Peyer's patch (tissue), 4 donors: ENCODE data around the gene ITGB7.

Experiments
- POLR2A ChIP-seq, 2 donors: fragments of 450-650 bp; IDR thresholded peaks; one replicate each; pipeline ENCODE4 v1.5.1; 2017; ENCODE audit warnings: antibody characterized with exemption in 2 of 2, mild to moderate bottlenecking in 2 of 2, moderate library complexity in 2 of 2
- TF ChIP-seq, protein P1 (sequence below), 6 experiments: fragments of 450-650 bp in 4 of 6; fragments of 200-600 bp in 2 of 6; sonication (generic) in 1 of 6; IDR thresholded peaks; one replicate each; pipeline ENCODE4 v1.5.1; 2017 to 2019; ENCODE audit warnings: antibody characterized with exemption in 6 of 6, mild to moderate bottlenecking in 3 of 6, moderate library complexity in 1 of 6

- no peak for TF ChIP-seq POLR2A (IDR thresholded peaks at IDR 0.05)
- TF ChIP-seq, protein P1, sequence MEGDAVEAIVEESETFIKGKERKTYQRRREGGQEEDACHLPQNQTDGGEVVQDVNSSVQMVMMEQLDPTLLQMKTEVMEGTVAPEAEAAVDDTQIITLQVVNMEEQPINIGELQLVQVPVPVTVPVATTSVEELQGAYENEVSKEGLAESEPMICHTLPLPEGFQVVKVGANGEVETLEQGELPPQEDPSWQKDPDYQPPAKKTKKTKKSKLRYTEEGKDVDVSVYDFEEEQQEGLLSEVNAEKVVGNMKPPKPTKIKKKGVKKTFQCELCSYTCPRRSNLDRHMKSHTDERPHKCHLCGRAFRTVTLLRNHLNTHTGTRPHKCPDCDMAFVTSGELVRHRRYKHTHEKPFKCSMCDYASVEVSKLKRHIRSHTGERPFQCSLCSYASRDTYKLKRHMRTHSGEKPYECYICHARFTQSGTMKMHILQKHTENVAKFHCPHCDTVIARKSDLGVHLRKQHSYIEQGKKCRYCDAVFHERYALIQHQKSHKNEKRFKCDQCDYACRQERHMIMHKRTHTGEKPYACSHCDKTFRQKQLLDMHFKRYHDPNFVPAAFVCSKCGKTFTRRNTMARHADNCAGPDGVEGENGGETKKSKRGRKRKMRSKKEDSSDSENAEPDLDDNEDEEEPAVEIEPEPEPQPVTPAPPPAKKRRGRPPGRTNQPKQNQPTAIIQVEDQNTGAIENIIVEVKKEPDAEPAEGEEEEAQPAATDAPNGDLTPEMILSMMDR (IDR thresholded peaks at IDR 0.05): no peak
Measured at GRCh38 chr12:53241623-53242412, 34.8 kb upstream of the ITGB7 start.
